HG03432 (cell line): ENCODE measurements around the gene DEFB110.

ENCODE experiments used
- ATAC-seq: cut with Tn5 transposase; IDR thresholded peaks from one replicate; pipeline ENCODE4 v1.9.1; 2021; ENCODE audit warnings: mild to moderate bottlenecking, moderate library complexity; ENCODE audit not compliant: unreplicated experiment

DEFB110 gene

DNA sequence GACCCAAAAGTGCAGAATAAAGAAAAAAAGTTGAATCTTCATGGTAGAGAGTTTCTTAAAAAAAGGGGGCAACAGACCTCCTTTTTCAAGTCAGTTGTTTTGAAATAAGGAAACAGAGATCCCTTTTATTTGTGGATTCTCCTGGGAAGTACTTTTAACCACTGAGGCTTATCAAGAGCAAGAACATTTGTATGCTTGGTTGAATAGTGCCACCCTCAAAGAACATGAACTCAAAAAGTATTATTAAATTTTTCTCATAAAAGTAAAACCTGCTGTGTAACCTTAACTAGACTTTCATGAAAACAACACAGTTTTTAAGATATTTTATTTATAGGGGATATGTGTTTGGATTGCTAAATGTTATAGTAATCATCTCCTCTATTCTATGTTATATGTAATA is at the start of gene DEFB110:
Gene DEFB110, minus strand, starts transcription at position 101 of the 400 bp plus-strand sequence. Its CDS starts 59 bp downstream, at position 42.
- no peak for ATAC-seq

DNA sequence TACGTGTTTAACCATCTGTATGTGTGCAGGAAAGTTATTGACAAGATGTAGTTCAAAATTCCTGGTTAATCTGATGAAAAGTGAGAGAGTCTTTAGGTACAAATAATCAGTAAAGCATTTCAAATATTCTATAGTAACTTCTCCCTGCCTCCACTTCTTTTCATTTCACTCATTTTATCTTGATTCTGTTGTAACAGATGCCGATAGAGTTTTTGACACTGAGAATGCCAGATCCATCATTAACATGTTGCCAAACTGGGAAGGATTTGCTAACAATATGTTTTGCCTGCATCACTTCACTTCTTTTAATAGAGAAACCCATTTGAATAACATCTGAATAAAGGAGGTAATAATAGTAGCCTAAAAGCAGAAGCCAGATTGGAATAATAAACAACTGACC is 48.3 kb upstream of the DEFB110 start:
- ATAC-seq = no peak

DNA sequence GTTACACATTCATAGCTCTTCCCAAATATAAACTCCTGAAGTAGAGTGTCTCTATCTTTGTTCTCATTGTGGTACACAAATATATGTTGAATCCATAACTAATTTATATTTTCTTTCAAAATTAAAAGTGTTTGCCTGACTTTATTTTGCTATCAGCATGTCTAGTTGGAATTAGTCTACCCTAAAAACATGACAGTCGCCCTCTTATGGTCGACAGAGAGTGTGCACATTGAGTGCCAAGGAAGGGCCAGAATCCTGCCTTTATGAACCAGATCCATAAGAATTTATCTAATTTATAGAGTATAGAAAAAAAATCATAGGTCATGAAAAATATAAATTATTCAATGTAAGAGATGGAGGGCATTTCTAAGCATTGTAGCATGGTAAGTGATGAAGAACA is 40.3 kb upstream of the DEFB110 start:
- ATAC-seq = peak; percentile 57

DNA sequence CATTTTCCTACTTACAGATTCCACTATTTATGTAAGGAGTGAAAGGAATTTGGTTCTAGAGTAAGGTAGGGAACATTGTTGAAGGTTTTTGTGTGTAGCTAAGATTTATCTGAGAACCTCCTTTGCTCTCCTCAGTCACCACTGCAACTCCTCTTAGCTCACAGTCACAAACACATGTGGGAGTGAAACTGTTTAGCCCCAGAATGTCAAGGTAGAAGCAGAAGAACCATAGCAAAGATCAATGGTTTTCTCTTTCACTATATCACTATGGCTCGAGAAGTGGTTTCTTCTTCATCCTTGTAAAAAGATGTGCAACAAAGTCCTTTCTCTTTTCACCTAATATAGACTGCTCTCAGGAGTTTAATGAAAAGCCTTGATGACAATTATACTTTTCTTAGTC is 34.4 kb upstream of the DEFB110 start:
- peak; percentile 75 for ATAC-seq

DNA sequence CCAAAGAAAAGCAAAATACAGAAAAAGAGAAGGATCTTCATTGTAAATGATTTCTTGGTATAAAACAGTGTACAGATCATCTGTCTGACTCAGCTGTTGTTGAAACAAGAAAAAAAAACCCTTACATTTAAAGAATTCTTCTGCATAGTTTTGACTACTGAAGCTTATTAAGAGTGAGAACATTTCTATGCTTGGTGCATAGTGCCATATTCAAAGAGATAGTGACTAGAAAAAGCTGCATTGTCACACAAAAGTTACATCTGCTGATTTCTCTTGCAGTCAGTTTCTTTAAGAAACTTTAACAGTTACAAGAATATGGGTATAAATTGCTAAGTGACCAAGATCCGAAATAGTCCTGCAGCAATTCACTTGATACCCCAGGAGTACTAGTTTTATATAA is 28.0 kb upstream of the DEFB110 start, which contains the start of gene DEFB112:
Gene DEFB112, minus strand, starts transcription at position 101 of the 400 bp plus-strand sequence. Its CDS starts 60 bp downstream, at position 41.
- no peak for ATAC-seq

DNA sequence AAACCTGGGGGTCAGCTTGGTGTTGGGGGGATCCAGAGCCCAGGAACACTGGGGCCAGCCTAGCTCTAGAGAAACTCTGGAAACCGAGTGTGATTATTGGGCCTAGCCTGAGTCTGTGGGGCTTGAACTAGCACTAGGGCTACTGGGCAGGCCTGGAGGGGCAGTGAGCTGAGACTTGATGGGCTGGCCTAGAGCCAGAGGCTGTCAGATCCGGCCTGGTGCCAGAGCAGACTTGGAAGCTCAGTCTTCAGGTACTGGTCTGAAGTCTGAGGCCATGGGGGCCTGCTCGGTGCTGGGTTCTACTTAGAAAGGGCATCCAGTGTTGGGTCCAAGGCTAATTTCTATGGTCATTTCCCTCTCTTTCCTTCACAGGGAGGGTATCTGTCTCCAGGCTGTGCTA is 25.2 kb upstream of the DEFB110 start:
- ATAC-seq = no peak

DNA sequence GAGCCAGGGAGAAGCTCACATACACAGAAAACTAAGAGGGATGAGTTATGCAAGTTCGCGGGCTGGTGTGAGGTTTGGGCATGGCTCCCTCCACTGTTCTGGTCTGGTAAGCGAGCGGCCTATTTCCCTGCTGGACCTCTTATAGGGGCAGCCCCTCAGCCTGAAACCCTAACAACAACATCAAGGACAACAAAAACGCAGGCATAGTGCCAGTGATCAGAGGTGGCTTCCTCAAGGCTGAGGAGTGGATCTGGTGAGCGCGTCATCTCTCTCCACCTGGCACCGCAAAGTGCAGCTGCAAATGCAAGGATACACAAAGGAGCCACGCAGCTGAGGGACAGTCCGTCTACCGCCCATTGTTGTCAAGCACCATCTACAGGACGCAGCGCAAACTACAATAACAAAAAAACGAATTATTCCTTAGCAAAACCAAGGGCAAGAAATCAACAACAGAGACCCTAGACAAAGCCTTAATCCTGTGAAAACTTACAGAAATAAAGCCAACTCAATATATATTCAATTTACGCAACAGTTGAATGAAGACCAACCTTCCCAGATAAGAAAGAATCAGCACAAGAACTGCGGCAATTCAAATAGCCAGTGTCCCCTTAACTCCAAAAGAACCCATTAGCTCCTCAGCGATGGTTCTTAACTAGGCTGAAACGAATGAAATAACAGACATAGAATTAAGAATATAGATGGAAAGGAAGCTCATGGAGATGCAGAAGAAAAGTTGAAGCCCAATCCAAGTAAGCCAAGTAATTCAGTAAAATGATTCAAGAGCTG is 9.2 kb upstream of the DEFB110 start:
- peak; percentile 89 for ATAC-seq

DNA sequence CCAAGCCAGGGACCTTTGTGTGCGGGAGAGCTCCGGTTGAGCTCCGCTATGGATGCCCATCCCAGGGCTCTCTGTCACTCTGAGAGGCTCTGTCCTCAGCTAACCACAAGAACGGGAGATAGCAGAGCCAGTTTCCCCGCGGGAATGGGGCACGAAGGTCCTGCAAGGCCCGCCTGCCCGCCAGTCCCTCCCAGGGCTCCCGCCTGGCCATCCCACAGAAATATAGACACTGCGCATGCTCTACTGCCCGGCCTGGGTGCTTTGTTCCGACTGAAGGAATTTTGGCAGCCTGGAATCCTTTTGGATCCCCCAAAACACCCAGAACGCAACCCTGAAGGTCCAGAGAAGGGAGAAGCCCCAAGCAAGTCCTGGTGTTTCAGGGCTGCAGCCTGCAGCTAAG is 8.6 kb upstream of the DEFB110 start:
- ATAC-seq = peak; percentile 5

DNA sequence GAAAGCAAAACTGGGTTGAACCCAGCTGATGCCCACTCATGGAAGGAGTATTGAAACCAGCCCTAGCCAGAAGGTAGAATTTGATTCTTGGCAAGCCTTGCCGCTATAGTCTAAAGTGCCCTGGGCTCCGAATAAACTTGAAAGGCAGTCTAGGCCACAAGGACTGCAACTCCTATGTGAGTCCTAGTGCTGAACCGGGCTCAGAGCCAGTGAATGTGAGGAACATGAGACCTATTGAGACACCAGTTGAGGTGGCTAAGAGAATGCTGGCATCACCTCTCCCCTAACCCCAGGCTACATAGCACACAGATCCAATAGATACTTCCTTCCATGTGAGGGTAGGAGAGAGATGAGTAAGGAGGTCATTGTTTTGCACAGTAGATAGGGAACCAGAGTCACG is 3.5 kb upstream of the DEFB110 start:
- ATAC-seq = no peak

DNA sequence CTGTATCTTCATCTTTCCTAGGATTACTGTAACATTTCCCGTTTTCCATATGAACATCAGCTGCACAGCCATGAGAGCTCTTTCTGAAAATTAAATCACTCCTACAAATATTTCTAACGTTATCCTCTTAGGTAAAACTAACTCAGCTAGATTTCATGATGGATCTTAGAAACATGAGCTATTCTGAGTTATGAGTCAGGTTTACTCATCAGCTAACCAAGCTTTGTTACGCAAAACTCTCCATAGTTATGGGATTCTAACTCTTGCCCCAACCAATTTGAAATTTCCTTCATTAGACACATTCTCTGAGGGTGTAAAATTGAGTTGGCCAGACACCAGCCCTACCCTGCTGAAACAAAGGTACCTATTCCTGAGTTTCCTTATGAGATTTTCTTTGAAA is 14.0 kb downstream of the DEFB110 start:
- ATAC-seq = no peak

DNA sequence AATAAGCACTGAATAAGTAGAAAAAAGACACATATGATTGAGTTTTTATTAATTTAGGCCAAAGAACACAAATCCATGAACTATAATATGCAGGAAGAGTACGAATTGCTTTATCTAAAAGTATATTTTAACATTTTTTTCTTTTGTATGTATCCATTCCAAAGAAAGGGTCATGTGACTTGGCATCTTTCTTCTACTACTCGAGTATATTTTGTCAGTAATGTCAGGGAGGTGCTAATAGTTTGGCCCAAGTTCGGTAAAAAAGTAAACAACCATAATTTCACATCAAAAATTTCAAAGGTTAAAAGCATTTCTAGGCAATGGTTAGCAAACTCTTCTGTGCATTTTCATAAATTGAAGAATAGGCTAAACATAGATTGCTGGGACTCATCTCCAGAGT is 18.7 kb downstream of the DEFB110 start:
- no peak for ATAC-seq

DNA sequence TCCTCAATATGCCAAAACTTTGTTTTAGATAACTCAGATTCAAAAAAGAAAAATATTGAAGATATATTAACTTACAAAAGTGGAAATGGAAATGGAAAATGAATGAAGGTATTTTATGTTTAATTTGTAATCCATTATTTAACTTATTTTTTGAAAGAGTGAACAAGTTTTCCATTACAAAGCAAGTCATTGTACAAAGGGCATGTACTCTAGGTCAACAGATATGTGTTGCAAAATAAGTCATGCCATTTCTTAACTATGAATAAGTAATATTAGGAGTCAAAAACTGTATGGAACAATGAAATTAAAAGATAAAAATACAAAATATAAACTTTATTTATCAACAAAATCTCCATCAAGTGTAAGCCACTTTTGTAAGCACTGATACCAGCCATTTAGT is 26.5 kb downstream of the DEFB110 start:
- ATAC-seq = no peak

DNA sequence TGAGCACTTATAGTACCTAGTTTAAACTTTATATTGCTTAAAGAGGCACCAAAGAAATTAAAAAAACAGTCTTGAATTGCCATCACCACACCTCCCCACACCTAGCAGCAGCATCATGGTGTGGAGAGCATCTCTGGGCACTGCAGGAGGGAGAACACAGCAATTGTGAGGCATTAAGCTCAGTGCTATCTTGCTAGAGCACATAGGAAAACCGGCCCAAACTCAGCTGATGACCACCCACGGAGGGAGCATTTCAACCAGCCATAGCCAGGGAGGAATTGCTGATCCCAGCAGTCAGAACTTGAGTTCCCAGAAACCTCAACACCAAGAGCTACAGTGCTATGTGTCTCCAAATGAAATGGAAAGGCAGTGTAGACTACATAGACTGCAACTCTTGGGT is 32.9 kb downstream of the DEFB110 start:
- no peak for ATAC-seq

DNA sequence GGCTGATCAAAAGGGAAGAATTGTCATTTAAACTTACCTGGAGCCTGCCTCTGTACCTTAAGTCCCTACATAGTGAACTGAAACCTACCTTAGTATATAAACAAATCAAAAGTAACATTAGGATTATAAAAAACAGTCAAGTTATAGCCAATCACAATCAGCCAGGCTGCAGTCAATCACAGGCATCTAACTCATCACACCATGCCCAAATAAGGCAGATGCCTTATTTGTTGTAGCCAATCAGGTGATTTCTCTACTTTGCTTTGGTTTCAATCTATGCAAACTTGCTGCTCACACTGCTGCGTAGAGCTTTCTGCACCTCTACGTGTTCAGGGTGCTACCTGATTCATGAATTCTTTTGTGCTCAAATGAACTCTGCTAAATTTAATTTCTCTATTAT is 34.0 kb downstream of the DEFB110 start:
- ATAC-seq = no peak

DNA sequence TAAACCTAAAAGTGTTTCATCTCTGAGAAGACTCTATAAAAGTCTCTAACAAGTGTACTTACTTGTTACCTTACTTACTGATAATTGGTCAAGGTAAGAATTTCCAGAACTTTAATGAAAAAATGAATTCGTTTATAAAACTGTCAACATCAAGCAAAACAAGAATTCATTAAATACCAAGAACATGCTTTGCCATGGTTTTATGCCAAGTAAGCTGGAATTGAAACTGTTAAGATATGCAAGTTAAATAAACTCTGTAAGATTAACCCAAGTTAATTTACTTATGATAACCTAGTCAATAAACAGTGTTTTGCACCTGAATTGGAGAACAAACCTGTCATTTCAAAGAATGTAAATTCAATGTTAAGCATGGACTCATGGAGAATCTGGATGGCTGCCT is 35.2 kb downstream of the DEFB110 start:
- no peak for ATAC-seq

DNA sequence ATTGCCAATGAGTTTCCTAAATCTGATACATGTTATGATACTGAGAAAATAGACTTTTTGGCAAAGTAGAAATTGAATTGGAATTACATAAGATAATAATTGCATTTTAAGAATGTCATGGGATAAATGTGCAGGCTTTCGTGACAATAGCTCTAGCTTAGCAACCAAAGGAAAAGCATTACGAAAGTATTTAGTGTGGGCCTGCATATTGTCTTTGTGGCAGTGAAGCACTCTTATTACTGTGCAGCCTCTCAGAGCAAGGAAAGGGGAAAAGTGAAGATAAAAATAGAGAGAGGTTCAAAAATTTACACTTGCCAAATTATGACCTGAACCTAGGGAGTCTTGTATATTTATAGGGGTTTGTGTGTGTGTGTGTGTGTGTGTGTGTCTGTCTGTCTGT is 39.7 kb downstream of the DEFB110 start:
- no peak for ATAC-seq

DNA sequence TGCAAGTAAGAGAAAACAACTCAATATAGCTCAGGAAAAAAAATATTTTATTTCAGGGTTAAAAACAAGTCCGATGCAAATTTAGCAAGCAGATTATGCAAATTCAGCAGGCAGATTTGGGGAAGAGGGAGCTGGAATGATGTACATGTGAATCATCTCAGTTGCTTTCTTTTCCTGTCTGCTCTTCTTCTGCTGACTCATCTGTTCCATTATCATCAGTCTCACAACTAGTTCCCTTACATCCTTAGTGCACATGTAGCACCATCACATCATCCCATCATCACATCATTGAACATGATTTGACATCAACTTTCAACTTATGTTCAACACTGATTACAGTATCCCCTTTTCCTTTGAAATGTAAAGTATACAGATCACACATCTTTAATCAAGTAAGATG is 40.9 kb downstream of the DEFB110 start:
- ATAC-seq = peak; percentile 70

DNA sequence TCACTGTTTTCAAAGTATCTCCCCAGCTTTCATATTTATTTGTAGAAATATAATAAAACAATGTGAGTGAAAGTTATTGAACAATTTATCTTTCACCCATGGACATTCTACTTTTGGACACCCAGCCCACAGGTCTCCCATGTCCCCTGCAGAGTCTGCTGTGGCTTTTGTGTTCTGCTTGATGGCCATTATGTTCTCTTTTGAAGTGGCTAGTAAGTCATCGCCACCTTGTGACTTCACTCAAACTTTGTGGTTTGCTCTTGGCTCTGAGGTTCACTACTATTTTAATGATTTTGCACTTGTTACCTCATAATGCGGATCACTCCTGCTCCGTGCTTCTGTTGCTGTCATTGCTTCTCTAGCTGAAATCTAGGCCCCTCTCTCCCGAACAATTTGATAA is 42.2 kb downstream of the DEFB110 start:
- ATAC-seq = peak; percentile 53

DNA sequence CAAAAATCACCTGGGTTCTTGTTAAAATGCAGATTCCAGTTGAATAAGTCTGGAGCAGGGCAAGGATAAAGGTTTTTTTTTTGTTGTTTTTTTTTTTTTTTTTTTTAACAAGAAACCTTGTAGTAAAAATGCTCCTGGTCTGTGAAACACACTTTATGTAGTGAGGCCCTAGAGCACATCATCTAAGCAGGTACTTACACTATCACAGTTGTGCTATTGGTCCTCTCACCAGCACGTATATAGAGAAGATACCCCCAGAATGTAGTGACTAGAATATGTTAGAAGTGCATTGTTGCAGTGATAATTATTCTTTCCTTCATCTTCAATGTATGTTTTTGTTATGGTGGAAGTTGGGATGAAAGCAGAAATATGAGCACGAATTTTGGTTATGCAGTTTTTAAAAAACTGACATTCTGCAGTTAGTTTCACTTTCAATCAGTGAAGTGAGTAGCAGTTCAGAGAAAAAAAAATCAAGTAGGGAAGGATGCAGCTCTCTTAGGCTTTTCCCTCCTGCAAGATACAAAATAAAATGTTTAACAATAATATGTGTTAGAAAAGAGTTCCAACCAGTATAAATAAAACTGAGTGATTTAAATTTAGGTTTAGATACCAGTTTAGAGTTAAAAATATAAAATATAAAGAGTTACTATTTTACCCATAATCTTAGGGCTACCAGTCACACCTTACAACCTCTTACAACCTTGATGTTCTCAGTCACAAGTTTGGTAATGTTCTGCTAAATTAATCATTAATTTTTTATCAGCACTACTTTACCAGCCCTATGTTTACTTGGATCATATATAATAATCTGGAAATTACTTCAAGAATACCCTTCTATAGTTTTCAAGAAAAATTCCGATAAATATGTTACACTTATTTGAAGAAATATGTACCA is 43.2 kb downstream of the DEFB110 start:
- ATAC-seq = peak; percentile 49

DNA sequence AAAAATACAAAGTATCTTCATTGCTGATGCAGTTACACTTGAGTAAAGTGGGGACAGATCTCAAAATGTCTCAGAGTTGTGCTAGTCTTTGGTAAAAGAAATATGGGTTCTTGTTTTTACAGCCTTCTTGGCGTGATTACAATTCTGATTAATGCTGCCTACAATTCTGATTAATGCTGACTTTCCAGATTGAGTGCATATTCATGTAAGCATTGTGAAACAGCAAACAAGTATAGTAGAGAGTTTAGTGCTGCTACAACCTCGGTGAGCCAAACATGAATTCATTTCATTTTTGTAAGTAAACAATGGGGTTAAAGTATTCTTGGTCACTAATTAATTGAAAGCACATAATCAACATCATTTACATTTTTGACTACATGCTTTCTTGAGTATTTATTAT is 52.2 kb downstream of the DEFB110 start, which contains the start of gene DEFB113:
Gene DEFB113, minus strand, starts transcription at position 21 of the 400 bp plus-strand sequence. Its CDS starts 0 bp downstream, at position 21.
- ATAC-seq = no peak
